ENCODE results near the gene AGO3. TPM values are rescaled to one million over a fixed set of nuclear protein-coding genes. Genes with fewer than 3 reads are reported as not detected.
A peak's percentile ranks its signal among the peaks of the same experiment; 100 is the strongest.

Gene AGO3
- total and polyA plus RNA-seq, 2 of the 13 experiments (the other 11 are each of a cell fraction or from before 2014, with no cell fraction given) = 21.2 to 27.1 TPM

DNA sequence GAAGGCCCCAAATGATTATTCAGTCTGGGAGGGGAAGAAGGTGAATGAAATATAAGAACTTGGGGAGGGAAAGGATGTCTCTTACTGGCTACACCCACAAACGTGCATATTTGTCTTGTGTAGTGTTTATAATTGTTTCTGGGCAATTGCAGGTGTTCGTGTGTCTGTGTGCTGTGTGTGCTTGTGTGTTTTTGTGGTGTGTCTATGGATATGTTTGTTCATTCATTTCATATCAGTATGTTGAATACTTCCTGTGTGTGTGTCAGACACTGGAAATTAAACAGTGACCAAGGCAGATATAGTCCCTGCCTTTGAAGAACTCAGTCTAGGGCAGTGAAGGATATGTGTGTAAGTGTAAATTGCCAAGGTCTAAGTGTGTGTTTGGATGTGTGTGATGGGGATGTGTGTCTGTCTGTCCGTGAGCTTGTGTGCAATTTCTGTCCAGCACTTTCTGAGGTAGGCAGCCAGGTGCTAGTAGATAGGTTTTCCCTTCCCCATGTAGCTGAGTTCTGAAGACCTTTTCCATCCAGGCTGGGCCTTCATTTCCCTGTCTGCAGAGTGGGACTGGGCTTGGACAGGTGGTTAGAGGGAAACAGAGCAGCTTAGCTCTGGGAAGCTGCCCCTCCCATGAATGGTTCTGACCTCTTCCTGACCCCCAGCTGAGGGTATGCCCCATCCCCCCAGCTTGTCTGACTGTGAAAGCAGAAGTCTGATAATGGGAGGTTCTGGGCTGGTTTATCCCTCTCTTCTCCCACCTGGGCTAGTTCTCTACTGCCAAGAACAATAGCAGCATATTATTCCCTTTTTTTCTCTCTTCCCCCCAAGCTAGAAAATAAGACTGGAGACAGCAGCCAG lies 44.1 kb upstream of the AGO3 start (continued):
- TF ChIP-seq, protein P1, sequence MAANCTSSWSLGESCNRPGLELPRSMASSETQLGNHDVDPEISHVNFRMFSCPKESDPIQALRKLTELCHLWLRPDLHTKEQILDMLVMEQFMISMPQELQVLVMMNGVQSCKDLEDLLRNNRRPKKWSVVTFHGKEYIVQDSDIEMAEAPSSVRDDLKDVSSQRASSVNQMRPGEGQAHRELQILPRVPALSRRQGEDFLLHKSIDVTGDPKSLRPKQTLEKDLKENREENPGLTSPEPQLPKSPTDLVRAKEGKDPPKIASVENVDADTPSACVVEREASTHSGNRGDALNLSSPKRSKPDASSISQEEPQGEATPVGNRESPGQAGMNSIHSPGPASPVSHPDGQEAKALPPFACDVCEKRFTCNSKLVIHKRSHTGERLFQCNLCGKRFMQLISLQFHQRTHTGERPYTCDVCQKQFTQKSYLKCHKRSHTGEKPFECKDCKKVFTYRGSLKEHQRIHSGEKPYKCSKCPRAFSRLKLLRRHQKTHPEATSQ (CRISPR knock-in tag; IDR thresholded peaks at IDR 0.05; ENCODE audit: borderline replicate concordance) = no peak
- no peak for TF ChIP-seq ZNF562 (CRISPR knock-in tag; IDR thresholded peaks at IDR 0.05; ENCODE audit: borderline replicate concordance)
- peak; percentile 42; the same call in 1 of the 2 replicates for TF ChIP-seq RXRA (CRISPR knock-in tag; IDR thresholded peaks at IDR 0.05)
- no peak for TF ChIP-seq ZNF296 (CRISPR knock-in tag; conservative IDR thresholded peaks at IDR 0.05)
- TF ChIP-seq ZNF616 (CRISPR knock-in tag; IDR thresholded peaks at IDR 0.05; ENCODE audit: low read depth) = no peak
- no peak for TF ChIP-seq ZNF619 (CRISPR knock-in tag; IDR thresholded peaks at IDR 0.05)
- TF ChIP-seq ERF (CRISPR knock-in tag; IDR thresholded peaks at IDR 0.05) = no peak
- TF ChIP-seq ZNF678 (CRISPR knock-in tag; IDR thresholded peaks at IDR 0.05) = no peak
- TF ChIP-seq ZNF12 (CRISPR knock-in tag; IDR thresholded peaks at IDR 0.05) = no peak
- TF ChIP-seq, protein P2, sequence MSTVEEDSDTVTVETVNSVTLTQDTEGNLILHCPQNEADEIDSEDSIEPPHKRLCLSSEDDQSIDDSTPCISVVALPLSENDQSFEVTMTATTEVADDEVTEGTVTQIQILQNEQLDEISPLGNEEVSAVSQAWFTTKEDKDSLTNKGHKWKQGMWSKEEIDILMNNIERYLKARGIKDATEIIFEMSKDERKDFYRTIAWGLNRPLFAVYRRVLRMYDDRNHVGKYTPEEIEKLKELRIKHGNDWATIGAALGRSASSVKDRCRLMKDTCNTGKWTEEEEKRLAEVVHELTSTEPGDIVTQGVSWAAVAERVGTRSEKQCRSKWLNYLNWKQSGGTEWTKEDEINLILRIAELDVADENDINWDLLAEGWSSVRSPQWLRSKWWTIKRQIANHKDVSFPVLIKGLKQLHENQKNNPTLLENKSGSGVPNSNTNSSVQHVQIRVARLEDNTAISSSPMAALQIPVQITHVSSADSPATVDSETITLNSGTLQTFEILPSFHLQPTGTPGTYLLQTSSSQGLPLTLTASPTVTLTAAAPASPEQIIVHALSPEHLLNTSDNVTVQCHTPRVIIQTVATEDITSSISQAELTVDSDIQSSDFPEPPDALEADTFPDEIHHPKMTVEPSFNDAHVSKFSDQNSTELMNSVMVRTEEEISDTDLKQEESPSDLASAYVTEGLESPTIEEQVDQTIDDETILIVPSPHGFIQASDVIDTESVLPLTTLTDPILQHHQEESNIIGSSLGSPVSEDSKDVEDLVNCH (CRISPR knock-in tag; IDR thresholded peaks at IDR 0.05) = no peak
- TF ChIP-seq, protein P3, sequence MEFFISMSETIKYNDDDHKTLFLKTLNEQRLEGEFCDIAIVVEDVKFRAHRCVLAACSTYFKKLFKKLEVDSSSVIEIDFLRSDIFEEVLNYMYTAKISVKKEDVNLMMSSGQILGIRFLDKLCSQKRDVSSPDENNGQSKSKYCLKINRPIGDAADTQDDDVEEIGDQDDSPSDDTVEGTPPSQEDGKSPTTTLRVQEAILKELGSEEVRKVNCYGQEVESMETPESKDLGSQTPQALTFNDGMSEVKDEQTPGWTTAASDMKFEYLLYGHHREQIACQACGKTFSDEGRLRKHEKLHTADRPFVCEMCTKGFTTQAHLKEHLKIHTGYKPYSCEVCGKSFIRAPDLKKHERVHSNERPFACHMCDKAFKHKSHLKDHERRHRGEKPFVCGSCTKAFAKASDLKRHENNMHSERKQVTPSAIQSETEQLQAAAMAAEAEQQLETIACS (CRISPR knock-in tag; IDR thresholded peaks at IDR 0.05) = no peak
- TF ChIP-seq, protein P4, sequence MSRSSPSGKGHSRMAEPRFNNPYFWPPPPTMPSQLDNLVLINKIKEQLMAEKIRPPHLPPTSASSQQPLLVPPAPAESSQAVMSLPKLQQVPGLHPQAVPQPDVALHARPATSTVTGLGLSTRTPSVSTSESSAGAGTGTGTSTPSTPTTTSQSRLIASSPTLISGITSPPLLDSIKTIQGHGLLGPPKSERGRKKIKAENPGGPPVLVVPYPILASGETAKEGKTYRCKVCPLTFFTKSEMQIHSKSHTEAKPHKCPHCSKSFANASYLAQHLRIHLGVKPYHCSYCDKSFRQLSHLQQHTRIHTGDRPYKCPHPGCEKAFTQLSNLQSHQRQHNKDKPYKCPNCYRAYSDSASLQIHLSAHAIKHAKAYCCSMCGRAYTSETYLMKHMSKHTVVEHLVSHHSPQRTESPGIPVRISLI (CRISPR knock-in tag; IDR thresholded peaks at IDR 0.05; ENCODE audit: borderline replicate concordance) = no peak
